Calu3 (cell line): ENCODE results near the gene CDKL1. TPM values are rescaled to one million over a fixed set of nuclear protein-coding genes. Genes with fewer than 3 reads are reported as not detected.

Experiments used
- BruUV-seq: library from RNA; stranded (reverse); fragments of 400-500 nt; replicated peaks from 2 replicates; lab custom pipeline; 2021; lab: Mats Ljungman, UMichigan
- CTCF ChIA-PET: fragments of 300-600 bp; sonication (Branson Sonifier 250); formaldehyde crosslinking; loops from one replicate; lab custom pipeline; 2022; ENCODE audit warnings: antibody characterized with exemption; lab: Charles Lee
- DNase-seq: peaks from one replicate; pipeline ENCODE4 v3.0.0; 2022
- H3K27ac Mint-ChIP-seq: one replicate; pipeline ENCODE4 v1.8.0; 2022; ENCODE audit warnings: mixed read lengths; ENCODE audit not compliant: unreplicated experiment
- H3K27me3 Mint-ChIP-seq: one replicate; pipeline ENCODE4 v1.8.0; 2022; ENCODE audit warnings: mixed read lengths; ENCODE audit not compliant: unreplicated experiment
- H3K36me3 Mint-ChIP-seq: one replicate; pipeline ENCODE4 v1.8.0; 2022; ENCODE audit warnings: mild to moderate bottlenecking, moderate library complexity, mixed read lengths; ENCODE audit not compliant: insufficient read depth, unreplicated experiment
- H3K4me1 Mint-ChIP-seq: one replicate; pipeline ENCODE4 v1.8.0; 2022; ENCODE audit warnings: mild to moderate bottlenecking, low read depth, mixed read lengths; ENCODE audit not compliant: unreplicated experiment
- H3K4me3 Mint-ChIP-seq: one replicate; pipeline ENCODE4 v1.8.0; 2022; ENCODE audit warnings: mild to moderate bottlenecking, low read depth, moderate library complexity, mixed read lengths; ENCODE audit not compliant: unreplicated experiment
- H3K9me3 Mint-ChIP-seq: one replicate; pipeline ENCODE4 v1.8.0; 2022; ENCODE audit warnings: low read depth, mixed read lengths; ENCODE audit not compliant: unreplicated experiment
- intact Hi-C: fragments of 100-400 bp; cut with micrococcal nuclease; formaldehyde crosslinking; loops from one replicate; pipeline ENCODE4 v1.10.0; 2022; ENCODE audit not compliant: unreplicated experiment
- total RNA-seq: library from RNA; stranded (reverse); gene quantifications from 2 replicates; pipeline ENCODE4 v1.2.3, GENCODE V29; 2022
- TF ChIP-seq, protein P1 (sequence below): fragments of 200-600 bp; IDR thresholded peaks from one replicate; pipeline ENCODE4 v1.8.0; 2022; ENCODE audit warnings: antibody characterized with exemption; ENCODE audit not compliant: unreplicated experiment

The CDKL1 gene
- total RNA-seq, 1 experiment from 2014 or later, result 3.0 TPM

DNA sequence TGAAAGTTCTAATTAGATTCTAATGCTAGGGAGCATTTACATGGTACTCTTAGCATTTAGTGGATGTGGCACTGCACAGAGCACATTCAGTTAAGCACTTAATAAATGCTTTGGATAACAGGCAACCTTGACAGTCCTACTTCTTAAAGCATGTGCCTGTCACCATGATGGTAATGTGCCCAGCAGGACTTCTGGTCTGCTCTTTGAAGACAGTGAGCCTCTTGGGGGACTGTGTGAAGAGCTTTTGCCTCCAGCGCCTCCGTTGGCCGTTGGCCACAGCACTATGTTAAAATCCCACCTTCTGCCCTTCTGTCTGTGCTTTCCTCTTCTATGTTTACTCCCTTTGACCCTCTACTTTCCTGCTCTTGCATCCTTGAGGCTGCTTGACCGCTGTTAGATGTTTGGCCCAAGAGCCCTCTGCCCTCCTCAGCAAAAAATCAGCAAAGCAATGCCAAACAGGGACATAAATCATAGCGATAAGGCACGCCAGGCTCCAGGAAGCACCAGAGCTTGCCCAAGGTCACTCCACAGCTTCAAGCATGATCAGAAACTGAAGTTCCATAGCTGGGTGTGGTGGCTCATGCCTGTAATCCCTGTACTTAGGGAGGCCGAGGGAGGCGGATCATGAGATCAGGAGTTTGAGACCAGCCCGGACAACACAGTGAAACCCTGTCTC, 8.3 kb downstream of the CDKL1 start:
- CTCF ChIA-PET, result interaction anchor here (0.7 to 1.5 kb wide), 2 partner anchors 67 to 586 kb away, joined by 3 read pairs; no protein-coding TSS in a partner anchor
- TF ChIP-seq, protein P1, sequence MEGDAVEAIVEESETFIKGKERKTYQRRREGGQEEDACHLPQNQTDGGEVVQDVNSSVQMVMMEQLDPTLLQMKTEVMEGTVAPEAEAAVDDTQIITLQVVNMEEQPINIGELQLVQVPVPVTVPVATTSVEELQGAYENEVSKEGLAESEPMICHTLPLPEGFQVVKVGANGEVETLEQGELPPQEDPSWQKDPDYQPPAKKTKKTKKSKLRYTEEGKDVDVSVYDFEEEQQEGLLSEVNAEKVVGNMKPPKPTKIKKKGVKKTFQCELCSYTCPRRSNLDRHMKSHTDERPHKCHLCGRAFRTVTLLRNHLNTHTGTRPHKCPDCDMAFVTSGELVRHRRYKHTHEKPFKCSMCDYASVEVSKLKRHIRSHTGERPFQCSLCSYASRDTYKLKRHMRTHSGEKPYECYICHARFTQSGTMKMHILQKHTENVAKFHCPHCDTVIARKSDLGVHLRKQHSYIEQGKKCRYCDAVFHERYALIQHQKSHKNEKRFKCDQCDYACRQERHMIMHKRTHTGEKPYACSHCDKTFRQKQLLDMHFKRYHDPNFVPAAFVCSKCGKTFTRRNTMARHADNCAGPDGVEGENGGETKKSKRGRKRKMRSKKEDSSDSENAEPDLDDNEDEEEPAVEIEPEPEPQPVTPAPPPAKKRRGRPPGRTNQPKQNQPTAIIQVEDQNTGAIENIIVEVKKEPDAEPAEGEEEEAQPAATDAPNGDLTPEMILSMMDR, result no peak
- no peaks in the 10 kb centered on the region for H3K9me3 Mint-ChIP-seq
- BruUV-seq, result no TSS peak
- DNase-seq, result peak; percentile 30
- H3K4me1 Mint-ChIP-seq, result peaks cover 25% of the 10 kb centered on the region
- intact Hi-C loops, result no loop called here
- no peaks in the 10 kb centered on the region for H3K27me3 Mint-ChIP-seq
- no peak overlapping the region for H3K4me3 Mint-ChIP-seq
- H3K27ac Mint-ChIP-seq, result no peak overlapping the region
- H3K36me3 Mint-ChIP-seq, result peaks cover 5% of the 10 kb centered on the region

DNA sequence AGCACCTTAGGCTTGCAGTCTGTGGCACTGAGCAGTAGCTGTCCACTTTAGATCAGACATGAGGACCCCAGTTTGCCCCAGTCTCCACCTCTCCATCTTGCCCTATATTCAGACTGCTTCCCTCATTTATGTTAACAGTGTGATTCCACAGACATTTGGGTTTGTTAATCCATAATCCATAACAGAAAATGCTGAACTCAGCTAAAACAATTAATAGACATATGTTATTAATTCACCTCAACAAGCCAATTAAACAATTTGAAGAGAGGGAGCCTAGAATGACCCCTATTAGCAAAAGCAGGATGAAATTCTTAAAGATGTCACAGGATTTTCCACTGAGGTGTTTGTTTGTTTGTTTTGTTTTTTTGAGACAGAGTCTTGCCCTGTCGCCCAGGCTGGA, 9.1 kb downstream of the CDKL1 start:
- Mint-ChIP-seq H3K27ac (no peak overlapping the region), H3K9me3 (no peaks in the 10 kb centered on the region), H3K4me3 (no peak overlapping the region), H3K27me3 (no peaks in the 10 kb centered on the region), H3K36me3 (peaks cover 5% of the 10 kb centered on the region), H3K4me1 (peaks cover 25% of the 10 kb centered on the region)
- CTCF ChIA-PET, result no interaction called here
- intact Hi-C loops, result no loop called here
- TF ChIP-seq, protein P1, result no peak
- no peak for DNase-seq
- no TSS peak for BruUV-seq

- TF ChIP-seq, protein P1, result no peak
- H3K4me1 Mint-ChIP-seq, result peaks cover 7% of the 10 kb centered on the region
- no peaks in the 10 kb centered on the region for H3K9me3 Mint-ChIP-seq
- peaks cover 4% of the 10 kb centered on the region for H3K36me3 Mint-ChIP-seq
- BruUV-seq, result no TSS peak
- H3K27ac Mint-ChIP-seq, result no peak overlapping the region
- CTCF ChIA-PET, result no interaction called here
- H3K27me3 Mint-ChIP-seq, result no peaks in the 10 kb centered on the region
- intact Hi-C loops, result no loop called here
- no peak overlapping the region for H3K4me3 Mint-ChIP-seq
- no peak for DNase-seq
These were observed 13.0 kb downstream of the CDKL1 start for GRCh38 chr14:50383618-50384225.

- Mint-ChIP-seq H3K36me3 (no peaks in the 10 kb centered on the region), H3K4me3 (peak overlapping the region; percentile 15), H3K27me3 (no peaks in the 10 kb centered on the region), H3K9me3 (no peaks in the 10 kb centered on the region), H3K27ac (no peak overlapping the region), H3K4me1 (no peaks in the 10 kb centered on the region)
- intact Hi-C loops, result no loop called here
- CTCF ChIA-PET, result interaction anchor here (0.6 kb wide), 1 partner anchor 542 kb away, joined by 3 read pairs; no protein-coding TSS in a partner anchor
- no peak for DNase-seq
- TF ChIP-seq, protein P1, result no peak
- no TSS peak for BruUV-seq
These were observed 14.8 kb downstream of the CDKL1 start for GRCh38 chr14:50381823-50382287.
